A673 (cell line): ENCODE results near the gene NAT8L. TPM values are rescaled to one million over a fixed set of nuclear protein-coding genes. Genes with fewer than 3 reads are reported as not detected.

Source experiments
- BruUV-seq: library from RNA; stranded (reverse); fragments of 400-500 nt; replicated peaks from 2 replicates; lab custom pipeline; 2021; lab: Mats Ljungman, UMichigan
- CTCF ChIA-PET: fragments of 300-600 bp; sonication (Branson Sonifier 250); formaldehyde crosslinking; loops from one replicate; lab custom pipeline; 2022; ENCODE audit warnings: antibody characterized with exemption; lab: Charles Lee
- POLR2A ChIA-PET: fragments of 300-600 bp; sonication (Branson Sonifier 250); formaldehyde crosslinking; loops from one replicate; lab custom pipeline; 2022; ENCODE audit warnings: antibody characterized with exemption; ENCODE audit not compliant: low non-redundant PET; lab: Charles Lee
- DNase-seq: peaks from one replicate; pipeline ENCODE4 v3.0.0-alpha.2; 2015; ENCODE audit warnings: low spot score
- H3K27ac ChIP-seq: fragments of 200-600 bp; sonication (generic); 2 replicates; pipeline ENCODE4 v1.5.1; 2016; ENCODE audit warnings: mixed run types, low read depth, mild to moderate bottlenecking, mixed read lengths, antibody characterized with exemption, low read length; ENCODE audit not compliant: poor library complexity, severe bottlenecking
- H3K27me3 ChIP-seq: fragments of 200-600 bp; sonication (generic); replicated peaks from 2 replicates; pipeline ENCODE4 v1.6.1; 2017; ENCODE audit warnings: mixed run types, low read depth, mild to moderate bottlenecking, mixed read lengths, antibody characterized with exemption, low read length; ENCODE audit not compliant: insufficient read depth, poor library complexity
- H3K36me3 ChIP-seq: fragments of 200-600 bp; sonication (generic); 2 replicates; pipeline ENCODE4 v1.6.1; 2016; ENCODE audit warnings: mixed run types, mild to moderate bottlenecking, mixed read lengths, antibody characterized with exemption, low read length; ENCODE audit not compliant: insufficient read depth, poor library complexity, severe bottlenecking
- H3K4me1 ChIP-seq: fragments of 200-600 bp; sonication (generic); 2 replicates; pipeline ENCODE4 v1.6.1; 2017; ENCODE audit warnings: mixed run types, mild to moderate bottlenecking, mixed read lengths, antibody characterized with exemption, low read length; ENCODE audit not compliant: insufficient read depth, poor library complexity, severe bottlenecking
- H3K4me3 ChIP-seq: fragments of 200-600 bp; sonication (generic); 2 replicates; pipeline ENCODE4 v1.5.1; 2016; ENCODE audit warnings: low read depth, mixed run types, mild to moderate bottlenecking, mixed read lengths, low read length; ENCODE audit not compliant: poor library complexity, severe bottlenecking
- H3K9me3 ChIP-seq: fragments of 200-600 bp; sonication (generic); 2 replicates; pipeline ENCODE4 v1.6.1; 2016; ENCODE audit warnings: mixed run types, low read depth, mild to moderate bottlenecking, mixed read lengths, antibody characterized with exemption, low read length; ENCODE audit not compliant: poor library complexity, severe bottlenecking
- CTCF ChIP-seq: fragments of 300-800, 200-600 bp; sonication (generic); conservative IDR thresholded peaks from 2 replicates; pipeline ENCODE4 v1.5.1; 2017; ENCODE audit warnings: low read depth, mild to moderate bottlenecking, antibody characterized with exemption, low read length, moderate library complexity, mixed read lengths
- EZH2 ChIP-seq: fragments of 200-600 bp; sonication (generic); IDR thresholded peaks from 2 replicates; pipeline ENCODE4 v1.6.1; 2017; ENCODE audit warnings: borderline replicate concordance, low read depth, mild to moderate bottlenecking, mixed read lengths, antibody characterized with exemption, low read length; ENCODE audit not compliant: poor library complexity, severe bottlenecking
- intact Hi-C: fragments of 100-400 bp; cut with micrococcal nuclease; formaldehyde crosslinking; loops from one replicate; pipeline ENCODE4 v1.10.0; 2022; ENCODE audit not compliant: unreplicated experiment
- total RNA-seq: library from RNA; stranded (reverse); gene quantifications from 2 replicates; pipeline ENCODE4 v1.2.3, GENCODE V29; 2021

Gene NAT8L
- total RNA-seq, 1 experiment from 2014 or later = 2.5 TPM

GRCh38 chr4:2095236-2096072 is 36.3 kb downstream of the NAT8L start:
- Histone ChIP-seq H3K4me3 (no peak overlapping the region), H3K27ac (no peak overlapping the region), H3K4me1 (no peaks in the 10 kb centered on the region), H3K9me3 (no peaks in the 10 kb centered on the region), H3K27me3 (no peaks in the 10 kb centered on the region), H3K36me3 (no peaks in the 10 kb centered on the region)
- no peak for DNase-seq
- intact Hi-C loops = no loop called here
- TF ChIP-seq EZH2 = no peak
- no peak for TF ChIP-seq CTCF
- ChIA-PET POLR2A (no interaction called here), CTCF (no interaction called here)
- BruUV-seq = no TSS peak

GRCh38 chr4:2096073-2096609 is 37.0 kb downstream of the NAT8L start:
- H3K4me3 ChIP-seq = no peak overlapping the region
- intact Hi-C loops = no loop called here
- H3K9me3 ChIP-seq = no peaks in the 10 kb centered on the region
- no peaks in the 10 kb centered on the region for H3K4me1 ChIP-seq
- BruUV-seq = no TSS peak
- ChIA-PET CTCF (no interaction called here), POLR2A (no interaction called here)
- TF ChIP-seq EZH2 (no peak), CTCF (no peak)
- H3K36me3 ChIP-seq = no peaks in the 10 kb centered on the region
- no peak overlapping the region for H3K27ac ChIP-seq
- no peaks in the 10 kb centered on the region for H3K27me3 ChIP-seq
- no peak for DNase-seq

- Histone ChIP-seq H3K27ac (no peak overlapping the region), H3K27me3 (no peaks in the 10 kb centered on the region), H3K36me3 (no peaks in the 10 kb centered on the region), H3K9me3 (peaks cover 14% of the 10 kb centered on the region), H3K4me3 (no peak overlapping the region), H3K4me1 (no peaks in the 10 kb centered on the region)
- ChIA-PET POLR2A (interaction anchor here (0.5 kb wide), 1 partner anchor 136 kb away, joined by 8 read pairs; no protein-coding TSS in a partner anchor), CTCF (no interaction called here)
- intact Hi-C loops = no loop called here
- no peak for TF ChIP-seq EZH2
- no peak for TF ChIP-seq CTCF
- DNase-seq = no peak
- BruUV-seq = no TSS peak
Measured at GRCh38 chr4:2101346-2102044, 42.4 kb downstream of the NAT8L start.
